HG03045 (cell line): ENCODE data around the gene DSCAML1.

Source experiments
- ATAC-seq: cut with Tn5 transposase; IDR thresholded peaks from one replicate; pipeline ENCODE4 v1.9.1; 2021; ENCODE audit warnings: mild to moderate bottlenecking, moderate library complexity; ENCODE audit not compliant: unreplicated experiment

DSCAML1 gene

GRCh38 chr11:117535850-117536411, 261.1 kb downstream of the DSCAML1 start:
- no peak for ATAC-seq

GRCh38 chr11:117535201-117535849, 261.7 kb downstream of the DSCAML1 start:
- no peak for ATAC-seq

GRCh38 chr11:117532568-117532967, 264.4 kb downstream of the DSCAML1 start:
- ATAC-seq = no peak

- ATAC-seq = no peak
Observed at GRCh38 chr11:117529816-117530215, 267.2 kb downstream of the DSCAML1 start.

GRCh38 chr11:117528097-117528721, 268.8 kb downstream of the DSCAML1 start:
- ATAC-seq = no peak

- no peak for ATAC-seq
Observed at GRCh38 chr11:117527271-117527670, 269.7 kb downstream of the DSCAML1 start.

GRCh38 chr11:117525866-117526542, 271.0 kb downstream of the DSCAML1 start:
- no peak for ATAC-seq

GRCh38 chr11:117524468-117525183, 272.4 kb downstream of the DSCAML1 start:
- ATAC-seq = no peak

- no peak for ATAC-seq
Observed at GRCh38 chr11:117523680-117524079, 273.3 kb downstream of the DSCAML1 start.

GRCh38 chr11:117521974-117522373, 275.0 kb downstream of the DSCAML1 start:
- ATAC-seq = no peak

GRCh38 chr11:117520966-117521365, 276.1 kb downstream of the DSCAML1 start:
- ATAC-seq = no peak

GRCh38 chr11:117520201-117520600, 276.8 kb downstream of the DSCAML1 start:
- no peak for ATAC-seq

- ATAC-seq = no peak
Observed at GRCh38 chr11:117519590-117519989, 277.4 kb downstream of the DSCAML1 start.

GRCh38 chr11:117519170-117519569, 277.8 kb downstream of the DSCAML1 start:
- ATAC-seq = no peak

- ATAC-seq = no peak
Observed at GRCh38 chr11:117518455-117518854, 278.6 kb downstream of the DSCAML1 start.

GRCh38 chr11:117517097-117517496, 279.9 kb downstream of the DSCAML1 start:
- no peak for ATAC-seq

- no peak for ATAC-seq
Observed at GRCh38 chr11:117515892-117516787, 280.9 kb downstream of the DSCAML1 start.

GRCh38 chr11:117514256-117514655, 282.8 kb downstream of the DSCAML1 start:
- no peak for ATAC-seq

GRCh38 chr11:117513666-117514065, 283.4 kb downstream of the DSCAML1 start:
- ATAC-seq = no peak

- ATAC-seq = no peak
Observed at GRCh38 chr11:117511931-117512539, 285.0 kb downstream of the DSCAML1 start.
